ENCODE results near the gene SLC2A11.
A peak's percentile ranks its signal among the peaks of the same experiment; 100 is the strongest.
"Not testable (repeated sequence)": the region's sequence is repeated elsewhere in the genome, so short reads cannot be mapped to it uniquely, and the experiment has no call there.

Gene SLC2A11

DNA sequence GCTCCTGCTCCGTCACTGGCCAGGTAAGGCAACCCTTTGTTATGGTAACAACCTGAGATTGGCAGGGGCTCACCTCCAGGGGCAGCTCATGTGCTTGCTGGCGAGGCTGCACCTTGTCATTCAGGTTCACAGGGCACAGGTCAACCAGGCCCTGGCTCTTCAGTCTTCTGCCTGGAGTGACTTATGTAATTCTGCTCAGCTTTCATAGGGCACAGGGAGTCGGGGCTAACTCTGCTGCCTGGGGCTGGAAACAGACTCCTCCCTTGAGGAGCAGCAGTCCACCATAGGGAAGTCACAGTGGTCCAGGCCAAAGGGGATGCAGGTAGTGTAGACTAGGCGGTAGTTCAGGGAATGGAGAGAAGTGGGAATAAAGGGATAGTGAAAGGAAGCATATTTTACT lies 35.0 kb downstream of the SLC2A11 start:
- DNase-seq, result no peak

DNA sequence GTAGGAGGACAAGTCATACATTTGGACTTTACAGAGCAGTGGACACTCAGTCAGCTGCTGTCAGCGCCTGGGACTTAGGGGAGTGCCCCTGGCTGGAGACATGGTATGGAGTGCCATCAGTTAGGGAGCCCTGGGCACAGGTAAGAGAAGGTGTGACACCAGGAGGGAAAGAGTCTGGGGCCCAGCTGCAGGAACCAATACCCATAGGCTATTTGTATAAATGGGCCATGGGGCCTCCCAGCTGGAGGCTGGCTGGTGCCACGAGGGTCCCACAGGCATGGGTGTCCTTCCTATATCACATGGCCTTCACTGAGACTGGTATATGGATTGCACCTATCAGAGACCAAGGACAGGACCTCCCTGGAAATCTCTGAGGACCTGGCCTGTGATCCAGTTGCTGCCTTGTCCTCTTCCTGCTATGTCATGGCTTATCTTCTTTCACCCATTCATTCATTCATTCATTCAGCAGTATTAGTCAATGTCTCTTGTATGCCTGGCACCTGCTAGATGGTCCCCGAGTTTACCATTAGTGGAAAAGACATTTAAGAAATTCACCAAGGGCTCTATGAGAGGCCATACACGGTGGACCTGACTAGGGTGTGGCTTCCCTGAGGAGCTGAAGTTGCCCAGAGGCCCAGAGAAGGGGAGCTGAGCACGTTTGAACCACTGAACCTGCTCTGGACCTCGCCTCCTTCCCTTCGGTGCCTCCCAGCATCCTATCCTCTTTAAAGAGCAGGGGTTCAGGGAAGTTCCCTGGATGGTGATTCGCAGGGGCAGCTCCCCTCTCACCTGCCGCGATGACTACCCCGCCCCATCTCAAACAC lies 35.7 kb downstream of the SLC2A11 start:
- DNase-seq, result no peak

DNA sequence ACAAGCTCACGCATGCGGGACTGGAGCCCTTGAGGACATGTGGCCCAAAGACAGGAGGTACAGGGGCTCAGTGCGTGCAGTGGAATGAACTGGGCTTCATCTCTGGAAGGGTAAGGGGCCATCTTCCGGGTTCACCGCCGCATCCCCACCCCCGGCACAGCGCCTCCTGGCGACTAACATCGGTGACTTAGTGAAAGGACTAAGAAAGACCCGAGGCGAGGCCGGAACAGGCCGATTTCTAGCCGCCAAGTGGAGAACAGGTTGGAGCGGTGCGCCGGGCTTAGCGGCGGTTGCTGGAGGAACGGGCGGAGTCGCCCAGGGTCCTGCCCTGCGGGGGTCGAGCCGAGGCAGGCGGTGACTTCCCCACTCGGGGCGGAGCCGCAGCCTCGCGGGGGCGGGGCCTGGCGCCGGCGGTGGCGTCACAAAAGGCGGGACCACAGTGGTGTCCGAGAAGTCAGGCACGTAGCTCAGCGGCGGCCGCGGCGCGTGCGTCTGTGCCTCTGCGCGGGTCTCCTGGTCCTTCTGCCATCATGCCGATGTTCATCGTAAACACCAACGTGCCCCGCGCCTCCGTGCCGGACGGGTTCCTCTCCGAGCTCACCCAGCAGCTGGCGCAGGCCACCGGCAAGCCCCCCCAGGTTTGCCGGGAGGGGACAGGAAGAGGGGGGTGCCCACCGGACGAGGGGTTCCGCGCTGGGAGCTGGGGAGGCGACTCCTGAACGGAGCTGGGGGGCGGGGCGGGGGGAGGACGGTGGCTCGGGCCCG lies 36.5 kb downstream of the SLC2A11 start, which contains the start of gene MIF:
MIF (plus strand) TSS at position 439 of the 765 bp plus-strand sequence; CDS start at position 531, 92 bp downstream.
- DNase-seq, result peak; percentile 100

DNA sequence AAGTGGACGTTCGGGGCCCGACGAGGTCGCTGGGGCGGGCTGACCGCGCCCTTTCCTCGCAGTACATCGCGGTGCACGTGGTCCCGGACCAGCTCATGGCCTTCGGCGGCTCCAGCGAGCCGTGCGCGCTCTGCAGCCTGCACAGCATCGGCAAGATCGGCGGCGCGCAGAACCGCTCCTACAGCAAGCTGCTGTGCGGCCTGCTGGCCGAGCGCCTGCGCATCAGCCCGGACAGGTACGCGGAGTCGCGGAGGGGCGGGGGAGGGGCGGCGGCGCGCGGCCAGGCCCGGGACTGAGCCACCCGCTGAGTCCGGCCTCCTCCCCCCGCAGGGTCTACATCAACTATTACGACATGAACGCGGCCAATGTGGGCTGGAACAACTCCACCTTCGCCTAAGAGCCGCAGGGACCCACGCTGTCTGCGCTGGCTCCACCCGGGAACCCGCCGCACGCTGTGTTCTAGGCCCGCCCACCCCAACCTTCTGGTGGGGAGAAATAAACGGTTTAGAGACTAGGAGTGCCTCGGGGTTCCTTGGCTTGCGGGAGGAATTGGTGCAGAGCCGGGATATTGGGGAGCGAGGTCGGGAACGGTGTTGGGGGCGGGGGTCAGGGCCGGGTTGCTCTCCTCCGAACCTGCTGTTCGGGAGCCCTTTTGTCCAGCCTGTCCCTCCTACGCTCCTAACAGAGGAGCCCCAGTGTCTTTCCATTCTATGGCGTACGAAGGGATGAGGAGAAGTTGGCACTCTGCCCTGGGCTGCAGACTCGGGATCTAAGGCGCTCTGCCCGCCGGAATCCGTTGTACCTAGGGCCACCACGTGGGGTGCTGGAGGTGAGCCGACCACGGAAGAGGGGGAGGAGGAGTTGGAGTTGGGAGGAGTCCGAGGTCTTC lies 37.3 kb downstream of the SLC2A11 start:
- peak; percentile 87 for DNase-seq

DNA sequence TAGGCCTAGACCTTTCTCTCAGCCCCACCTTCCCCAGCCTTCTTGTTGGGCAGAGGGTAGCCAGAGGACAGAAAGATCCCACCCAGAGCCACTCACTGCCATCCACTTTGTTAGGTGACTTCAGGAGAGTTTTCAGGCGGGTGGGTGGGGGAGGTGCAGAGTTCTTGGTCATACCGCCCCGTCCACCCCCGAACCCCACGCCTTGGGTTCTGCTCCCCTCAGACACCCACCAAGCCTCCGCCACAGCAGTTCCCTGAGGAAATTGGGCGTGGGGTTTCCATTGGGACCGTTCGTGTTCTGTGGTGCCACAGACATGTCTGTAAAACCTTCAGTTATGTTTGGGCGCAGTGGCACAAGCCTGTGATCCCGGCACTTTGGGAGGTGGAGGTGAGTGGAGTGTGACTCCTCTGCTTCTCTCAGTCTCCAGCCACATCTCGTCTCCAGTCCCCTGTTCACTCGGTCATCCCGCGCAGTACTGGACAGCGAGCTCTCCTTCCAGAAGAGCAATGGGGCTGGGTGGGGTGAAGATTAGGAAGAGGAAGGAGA lies 38.0 kb downstream of the SLC2A11 start:
- no peak for DNase-seq

DNA sequence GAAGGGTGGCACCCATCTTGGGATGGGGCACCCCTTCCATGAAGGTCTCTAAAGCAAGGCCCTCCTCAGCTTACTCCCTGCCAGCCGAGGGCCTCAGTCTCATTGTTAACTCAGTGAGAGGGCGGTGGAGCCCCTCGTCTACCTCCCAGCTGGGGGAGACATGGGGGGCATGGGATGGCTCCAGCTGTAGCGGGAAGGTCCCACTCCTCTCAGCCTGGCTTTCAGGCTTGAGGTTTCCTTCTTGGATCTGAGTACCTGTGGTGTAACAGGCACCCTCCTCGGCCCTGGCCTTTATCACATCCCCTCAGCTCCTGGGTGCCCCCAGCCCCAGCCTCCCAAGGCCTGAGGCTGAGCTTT lies 38.5 kb downstream of the SLC2A11 start:
- no peak for DNase-seq

DNA sequence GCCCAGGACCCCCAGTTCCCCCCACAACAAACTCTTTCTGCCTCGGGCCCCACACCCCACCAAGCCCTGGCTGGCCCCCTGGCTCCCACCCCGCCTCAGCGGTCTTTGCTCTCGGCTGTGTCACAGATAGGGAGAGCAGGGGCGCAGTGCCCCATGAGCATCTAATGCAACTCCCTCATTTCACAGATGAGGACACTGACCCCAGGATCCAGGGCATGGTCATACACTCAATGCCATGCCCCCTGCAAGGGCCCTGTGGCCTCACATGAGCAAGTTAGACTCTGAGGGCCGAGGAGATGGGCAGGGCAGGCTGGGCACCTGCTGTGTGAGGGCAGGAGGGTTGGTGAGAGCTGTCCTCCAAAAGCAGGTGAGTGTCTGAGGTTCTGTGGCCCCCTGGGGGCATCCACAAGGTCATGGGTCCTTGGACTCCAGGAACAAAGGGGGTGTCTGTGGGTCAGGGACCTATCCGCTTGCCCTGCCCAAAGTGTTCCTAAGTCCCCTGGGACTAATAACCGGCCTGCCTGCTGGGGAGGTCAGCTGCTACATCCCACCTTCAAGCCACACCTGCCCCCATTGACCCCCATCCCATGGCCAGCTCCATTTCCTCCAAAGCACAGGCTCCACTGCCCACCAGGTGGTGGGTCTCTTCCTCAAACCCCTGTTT lies 39.0 kb downstream of the SLC2A11 start:
- DNase-seq, result no peak

DNA sequence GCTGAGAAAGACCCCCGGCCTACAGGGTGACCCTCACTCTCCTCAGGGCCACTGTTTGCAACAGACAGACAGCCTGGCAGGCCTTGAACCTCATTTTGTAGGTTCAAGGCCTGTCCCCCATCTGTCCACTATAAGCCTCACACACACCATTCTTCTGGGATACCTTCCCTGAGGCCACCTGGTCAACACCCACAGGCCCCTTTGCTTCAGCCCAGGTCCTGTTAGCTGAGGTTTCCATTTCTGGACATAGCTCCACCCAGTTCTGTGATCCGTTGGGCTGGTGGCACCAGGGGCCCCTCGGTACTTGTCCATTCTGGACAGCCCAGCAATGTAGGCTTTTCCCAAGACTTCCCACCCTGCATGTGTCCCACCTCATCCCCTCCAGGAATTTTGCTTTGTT lies 39.6 kb downstream of the SLC2A11 start:
- DNase-seq, result no peak

DNA sequence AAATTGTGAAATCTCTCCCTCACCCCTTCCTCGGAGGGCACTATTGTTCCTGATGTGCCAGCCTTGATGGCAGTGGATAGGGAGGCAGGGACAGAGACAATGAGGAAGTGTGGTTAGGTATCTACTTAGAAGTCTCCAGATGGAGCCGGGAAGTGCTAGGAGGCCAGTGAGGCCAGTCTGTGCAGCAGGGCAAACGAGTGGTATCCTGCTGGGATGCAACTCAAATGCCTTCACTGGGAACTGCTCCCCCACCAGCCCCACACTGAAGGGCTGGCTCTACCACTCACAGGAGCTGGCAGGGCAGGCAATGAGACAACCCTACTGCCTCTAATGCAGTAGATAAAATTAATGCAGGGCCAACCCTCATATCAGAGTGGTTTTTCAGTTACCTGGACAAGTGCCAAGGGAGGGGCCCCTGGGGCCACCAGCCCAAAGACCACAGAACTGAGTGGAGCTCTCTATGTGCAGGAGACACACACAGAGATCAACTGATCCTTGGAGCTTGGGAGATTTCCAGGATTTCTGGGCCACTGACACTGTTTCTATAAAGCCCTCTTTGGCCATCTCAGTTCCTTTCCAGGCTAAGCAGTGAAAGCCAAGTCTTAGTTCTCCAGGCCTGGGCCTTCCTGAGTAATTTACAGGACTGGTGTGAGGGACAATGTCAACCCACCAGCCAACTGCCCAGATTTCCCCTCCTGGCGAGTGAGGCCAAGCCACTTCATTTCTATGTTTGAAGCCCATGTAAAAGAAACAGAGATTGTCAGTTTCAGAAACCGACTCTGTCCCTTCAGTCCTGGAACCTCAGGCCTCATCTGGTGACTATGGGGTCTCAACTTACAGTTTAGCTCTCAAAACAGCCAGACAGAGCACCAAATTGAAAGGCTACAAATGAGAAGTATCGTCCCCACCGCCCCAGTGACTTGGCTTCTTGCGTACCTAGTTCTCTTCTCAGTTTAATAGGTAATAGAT lies 40.6 kb downstream of the SLC2A11 start:
- DNase-seq, result no peak

DNA sequence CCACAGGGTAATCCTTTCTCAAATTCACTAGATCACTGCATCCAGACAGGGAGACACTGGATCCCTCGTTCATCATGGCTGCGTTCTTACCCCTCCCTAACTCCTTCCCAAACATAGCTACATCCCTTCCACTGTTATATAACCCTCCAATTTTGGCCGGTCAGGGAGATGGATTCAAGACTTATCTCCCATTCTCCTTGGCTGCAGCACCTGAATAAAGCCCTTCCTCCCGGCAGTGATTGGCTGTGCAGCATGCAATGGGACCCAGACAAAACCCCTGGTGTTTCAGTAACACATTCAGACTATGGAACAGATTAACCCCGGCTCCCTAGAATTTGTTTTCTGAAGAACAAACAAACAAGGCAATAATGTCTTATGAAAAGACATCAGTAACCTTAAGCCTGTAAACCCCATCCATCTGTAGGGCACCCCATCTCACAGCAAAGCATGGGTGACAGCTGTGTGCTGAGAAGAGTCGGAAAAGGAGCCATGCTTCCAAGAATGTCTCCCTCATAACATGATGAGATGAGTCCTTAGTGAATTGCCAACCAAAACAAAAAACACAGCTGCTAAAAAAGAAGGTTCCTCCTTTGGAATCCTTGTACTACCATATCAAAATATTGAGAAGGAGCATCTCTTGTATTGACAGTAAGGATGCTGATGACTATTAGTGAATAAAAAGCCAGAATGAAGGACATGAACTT lies 41.5 kb downstream of the SLC2A11 start:
- no peak for DNase-seq

DNA sequence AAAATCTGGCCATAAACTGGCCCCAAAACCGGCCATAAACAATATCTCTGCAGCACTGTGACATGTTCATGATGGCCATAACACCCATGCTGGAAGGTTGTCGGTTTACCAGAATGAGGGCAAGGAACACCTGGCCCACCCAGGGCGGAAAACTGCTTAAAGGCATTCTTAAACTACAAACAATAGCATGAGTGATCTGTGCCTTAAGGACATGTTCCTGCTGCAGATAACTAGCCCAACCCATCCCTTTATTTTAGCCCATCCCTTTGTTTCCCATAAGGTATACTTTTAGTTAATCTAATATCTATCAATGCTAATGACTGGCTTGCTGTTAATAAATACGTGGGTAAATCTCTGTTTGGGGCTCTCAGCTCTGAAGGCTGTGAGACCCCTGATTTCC lies 42.6 kb downstream of the SLC2A11 start:
- not testable (repeated sequence) for DNase-seq

DNA sequence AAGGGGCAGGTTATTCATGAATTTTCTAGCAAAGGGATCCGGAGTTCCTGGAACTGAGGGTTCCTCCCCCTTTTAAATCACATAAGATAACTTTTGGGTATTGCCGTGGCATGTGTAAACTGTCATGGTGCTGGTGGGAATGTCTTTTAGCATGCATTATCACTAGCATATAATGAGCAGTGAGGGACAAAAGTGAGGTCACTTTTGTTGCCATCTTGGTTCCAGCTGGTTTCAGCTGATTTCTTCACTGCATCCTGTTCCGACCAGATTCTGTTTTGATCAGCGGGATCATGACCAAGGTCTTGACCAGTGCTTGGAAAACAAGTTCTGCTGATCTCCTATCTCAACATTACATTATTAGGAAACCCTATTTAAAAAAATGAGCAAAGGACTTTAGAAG lies 43.9 kb downstream of the SLC2A11 start:
- no peak for DNase-seq

DNA sequence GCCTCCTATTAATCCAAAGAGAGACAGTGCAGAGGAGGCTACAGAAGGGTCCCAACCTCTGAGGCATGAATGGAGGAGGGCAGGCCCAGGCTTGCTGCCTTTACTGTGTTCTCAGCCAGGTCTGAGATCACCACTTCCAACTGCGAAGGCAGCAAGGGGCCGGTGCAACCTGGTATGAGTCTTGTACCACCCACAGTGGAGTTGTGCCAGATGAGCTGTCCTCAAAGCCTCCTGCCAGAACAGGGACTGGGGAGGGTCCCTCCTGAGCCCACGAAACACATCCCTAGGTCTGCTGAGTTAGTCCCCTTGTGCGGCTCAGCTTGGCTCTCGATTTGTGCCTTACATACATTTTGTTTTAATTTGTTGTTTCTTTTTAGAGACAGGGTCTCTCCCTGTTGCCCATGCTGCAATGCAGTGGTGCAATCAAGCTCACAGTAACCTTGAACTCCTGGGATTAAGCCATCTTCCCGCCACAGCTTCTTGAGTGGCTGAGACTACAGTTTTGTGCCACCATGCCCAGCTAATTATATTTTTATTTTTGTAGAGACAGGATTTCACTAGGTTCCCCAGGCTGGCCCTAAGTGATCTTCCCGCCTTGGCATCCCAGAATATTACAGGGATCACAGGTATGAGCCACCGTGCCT lies 45.8 kb downstream of the SLC2A11 start:
- no peak for DNase-seq

DNA sequence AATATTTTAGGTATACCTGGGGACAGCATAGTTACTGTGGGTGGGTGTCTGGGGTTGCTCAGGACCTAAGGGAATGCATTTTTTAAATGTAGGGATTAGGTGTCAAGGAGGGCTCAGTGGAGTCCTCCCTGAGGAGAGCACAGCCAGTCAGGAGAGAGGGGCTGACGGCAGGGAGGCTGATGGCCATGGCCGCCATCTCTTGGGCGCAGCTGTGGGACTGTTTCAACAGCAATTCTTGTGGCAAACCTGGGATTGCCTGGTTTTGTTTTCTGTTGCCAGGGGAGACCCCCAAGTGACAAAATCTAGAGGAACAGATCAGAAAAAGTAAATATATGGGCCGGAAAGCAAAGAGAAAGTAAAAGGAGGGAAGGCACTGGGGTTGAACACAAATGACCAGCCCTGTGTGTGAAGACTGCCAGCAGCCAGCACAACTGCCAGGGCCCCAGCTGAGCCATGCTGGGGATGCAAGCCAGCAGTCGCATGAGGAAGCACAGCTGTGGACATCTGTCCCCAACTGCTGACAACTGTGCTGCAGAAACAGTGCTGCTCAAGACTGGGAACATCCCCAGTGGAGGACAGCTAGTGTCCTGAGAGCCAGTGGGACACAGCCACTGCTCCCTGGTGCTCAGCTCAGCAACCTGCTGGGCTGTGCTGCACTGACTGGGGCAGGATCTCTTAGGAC lies 47.0 kb downstream of the SLC2A11 start:
- no peak for DNase-seq

DNA sequence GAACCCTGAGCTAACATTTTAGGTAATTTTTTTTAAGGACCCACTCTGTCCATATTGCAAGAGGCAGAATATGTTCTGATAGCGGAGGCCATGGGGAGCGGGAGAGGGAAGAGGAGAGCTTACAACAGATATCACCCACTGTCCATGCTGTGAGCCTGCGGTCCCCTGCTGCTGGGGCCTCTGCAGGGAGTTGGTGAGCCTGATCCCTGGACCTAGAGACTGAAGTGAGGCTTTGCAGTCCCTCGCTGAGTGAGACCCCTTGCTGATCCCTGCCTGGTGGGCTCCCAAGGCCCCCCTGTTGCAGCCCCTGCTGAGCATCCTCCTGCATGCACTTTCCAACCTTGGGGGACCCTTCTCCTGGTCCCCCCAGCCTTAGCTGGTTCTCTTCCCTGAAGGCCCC lies 49.0 kb downstream of the SLC2A11 start:
- no peak for DNase-seq

DNA sequence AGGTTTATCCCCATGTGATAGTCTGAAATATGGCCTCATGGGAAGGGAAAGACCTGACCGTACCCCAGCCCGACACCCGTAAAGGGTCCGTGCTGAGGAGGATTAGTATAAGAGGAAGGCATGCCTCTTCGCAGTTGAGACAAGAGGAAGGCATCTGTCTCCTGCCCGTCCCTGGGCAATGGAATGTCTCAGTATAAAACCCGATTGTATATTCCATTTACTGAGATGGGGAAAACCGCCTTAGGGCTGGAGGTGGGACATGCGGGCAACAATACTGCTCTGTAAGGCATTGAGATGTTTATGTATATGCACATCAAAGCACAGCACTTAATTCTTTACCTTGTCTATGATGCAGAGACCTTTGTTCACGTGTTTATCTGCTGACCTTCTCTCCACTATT lies 49.7 kb downstream of the SLC2A11 start:
- not testable (repeated sequence) for DNase-seq

DNA sequence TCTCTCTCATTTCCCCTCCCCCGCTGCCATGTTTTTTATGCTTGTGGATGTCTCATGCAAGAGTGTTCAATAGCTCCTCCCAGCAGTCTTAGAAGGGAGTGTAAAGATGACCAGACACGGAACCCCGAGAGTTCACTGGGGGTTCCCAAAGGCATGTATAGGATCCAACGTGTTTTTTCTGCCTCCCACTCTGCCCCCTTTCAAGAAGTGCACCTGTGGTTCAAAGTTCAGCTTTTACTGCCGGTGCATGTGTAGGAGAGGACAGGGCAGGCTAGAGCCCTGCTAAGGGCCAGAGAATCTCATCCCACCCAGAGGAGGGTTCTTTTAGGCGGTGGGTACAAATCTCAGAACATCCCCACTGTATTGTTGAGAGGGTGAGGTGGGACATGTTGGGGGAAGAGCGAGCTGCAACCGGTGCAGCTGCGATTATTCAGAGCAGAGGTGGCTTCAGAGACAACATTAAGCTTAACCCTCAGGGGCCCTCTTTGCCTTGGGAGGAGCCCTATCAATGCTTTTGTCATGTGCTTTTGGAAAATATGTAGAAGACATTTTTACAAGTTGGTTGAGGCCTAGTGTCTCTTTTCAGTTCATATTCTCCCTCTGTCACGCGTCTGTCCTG lies 51.0 kb downstream of the SLC2A11 start:
- no peak for DNase-seq

DNA sequence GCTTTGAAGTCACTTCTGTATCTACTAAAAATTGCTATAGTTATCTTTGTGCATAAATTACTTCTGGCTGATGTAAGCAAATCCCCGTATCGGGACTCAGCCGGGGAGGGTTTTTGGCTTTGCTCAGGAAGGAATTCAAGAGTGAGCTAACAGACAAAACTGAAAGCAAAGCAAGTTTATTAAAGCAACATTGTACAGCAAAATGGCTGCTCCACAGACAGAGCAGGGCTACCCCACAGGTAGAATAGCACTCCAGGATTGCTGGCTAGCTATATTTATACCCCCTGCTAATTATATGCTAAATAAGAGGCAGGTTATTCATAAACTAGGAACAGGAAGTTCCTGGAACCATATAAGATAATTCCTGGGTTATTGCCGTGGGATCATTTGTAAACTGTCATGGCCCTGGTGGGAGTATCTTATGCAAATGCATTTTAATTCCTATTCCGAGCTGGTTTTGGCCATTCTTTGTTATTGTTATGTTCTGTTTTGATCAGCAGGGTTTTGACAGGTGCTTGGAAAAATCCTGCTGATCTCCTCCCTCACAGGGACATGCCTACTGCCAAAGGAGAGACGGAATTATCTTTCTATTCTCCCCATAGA lies 51.7 kb downstream of the SLC2A11 start:
- DNase-seq, result no peak

Data from activated CD8-positive, alpha-beta memory T cell treated with anti-CD3 and anti-CD28 coated beads, Interleukin-2, amount 50 U/mL, for 48 hours (primary cell).